Inflammatory macrophage (primary cell): ENCODE data around the gene RDX.
"Not testable (repeated sequence)": the region's sequence is repeated elsewhere in the genome, so short reads cannot be mapped to it uniquely, and the experiment has no call there.

Experiments used
- DNase-seq, 2 donors: peaks; one replicate each; pipeline ENCODE4 v3.0.0-alpha.2; 2020 to 2022

RDX gene

DNA sequence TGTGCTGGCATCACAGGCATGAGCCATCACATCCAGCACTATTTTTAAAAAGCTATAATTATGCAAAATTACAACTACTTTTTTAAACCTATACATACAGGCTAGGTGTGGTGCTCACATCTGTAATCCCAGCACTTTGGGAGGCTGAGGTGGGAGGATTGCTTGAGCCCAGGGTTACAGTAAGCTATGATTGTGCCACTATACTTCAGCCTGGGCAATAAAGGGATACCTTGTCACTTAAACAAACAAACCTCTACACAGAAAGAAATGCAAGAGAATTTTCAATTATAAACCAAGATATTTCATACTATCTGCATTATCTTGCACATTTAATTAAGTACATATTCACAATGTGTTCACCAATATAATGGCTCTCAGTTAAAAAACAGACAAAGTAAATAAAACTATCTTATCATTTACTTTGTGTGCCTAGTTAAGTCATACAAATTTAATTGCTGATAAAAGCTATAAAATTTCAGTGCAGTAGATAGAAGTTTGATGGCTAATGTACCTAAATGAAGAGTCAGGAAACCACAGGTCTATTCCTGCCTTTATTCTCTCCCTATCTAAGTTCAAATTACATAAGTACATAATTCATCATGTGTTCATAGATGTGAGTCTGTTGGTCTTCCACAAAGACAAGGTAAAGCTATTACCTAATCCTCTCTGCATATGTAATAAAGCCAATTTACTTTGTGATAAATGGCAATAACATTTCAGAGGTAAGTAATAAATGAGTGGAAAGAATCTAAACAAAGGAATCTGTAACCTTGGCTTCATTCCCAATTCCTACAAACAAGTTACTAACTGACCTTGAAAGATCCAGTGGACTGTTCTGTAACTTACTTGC, 9.0 kb upstream of the RDX start:
- DNase-seq = no peak

DNA sequence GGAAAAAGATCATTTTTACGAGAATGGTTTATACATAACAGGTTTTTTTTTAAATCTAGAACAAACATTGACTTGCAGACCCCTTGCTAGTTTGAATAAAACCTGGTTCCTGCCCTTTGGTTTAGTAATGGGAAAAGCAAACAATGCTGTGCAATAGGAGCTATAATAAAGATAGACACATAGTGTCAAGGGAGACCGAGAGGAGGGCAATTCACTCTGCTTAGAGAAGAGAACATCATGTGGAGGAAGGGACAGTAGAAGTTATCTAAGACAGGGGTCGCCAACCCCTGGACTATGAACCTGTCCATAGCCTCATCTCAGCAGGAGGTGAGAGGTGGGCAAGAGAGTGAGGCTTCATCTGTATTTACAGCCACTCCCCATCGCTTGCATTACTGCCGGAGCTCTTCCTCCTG, 7.0 kb upstream of the RDX start:
- no peak for DNase-seq

DNA sequence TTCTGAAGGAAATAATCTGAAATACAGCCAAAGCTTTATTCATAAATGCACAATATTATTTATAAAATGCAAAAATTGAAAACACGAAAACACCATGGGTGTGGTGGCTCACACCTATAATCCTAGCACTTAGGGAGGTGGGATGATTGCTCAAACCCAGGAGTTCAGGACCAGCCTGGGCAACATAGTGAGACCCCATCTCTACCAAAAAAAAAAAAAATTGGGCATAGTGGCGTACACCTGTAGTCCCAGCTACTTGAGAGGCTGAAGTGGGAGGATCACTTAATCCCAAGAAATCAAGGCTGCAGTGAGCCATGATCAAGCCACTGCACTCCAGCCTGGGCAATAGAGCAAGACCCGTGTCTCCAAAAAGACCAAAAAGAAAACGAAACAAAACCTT, 5.2 kb upstream of the RDX start:
- DNase-seq = no peak

DNA sequence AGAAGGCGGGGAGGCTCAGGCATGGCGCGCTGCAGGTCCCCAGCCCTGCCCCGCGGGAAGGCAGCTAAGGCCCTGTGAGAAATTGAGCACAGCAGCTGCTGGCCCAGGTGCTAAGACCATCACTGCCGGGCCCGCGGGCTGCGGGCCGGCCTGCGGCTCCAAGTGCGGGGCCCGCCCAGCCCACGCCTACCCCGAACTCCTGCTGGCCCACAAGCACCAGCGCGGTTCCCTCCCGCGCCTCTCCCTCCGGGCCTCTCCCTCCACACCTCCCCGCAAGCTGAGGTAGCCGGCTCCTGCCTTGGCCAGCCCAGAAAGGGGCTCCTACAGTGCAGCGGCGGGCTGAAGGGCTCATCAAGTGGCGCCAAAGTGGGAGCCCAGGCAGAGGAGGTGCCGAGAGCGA, 4.6 kb upstream of the RDX start:
- no peak for DNase-seq

DNA sequence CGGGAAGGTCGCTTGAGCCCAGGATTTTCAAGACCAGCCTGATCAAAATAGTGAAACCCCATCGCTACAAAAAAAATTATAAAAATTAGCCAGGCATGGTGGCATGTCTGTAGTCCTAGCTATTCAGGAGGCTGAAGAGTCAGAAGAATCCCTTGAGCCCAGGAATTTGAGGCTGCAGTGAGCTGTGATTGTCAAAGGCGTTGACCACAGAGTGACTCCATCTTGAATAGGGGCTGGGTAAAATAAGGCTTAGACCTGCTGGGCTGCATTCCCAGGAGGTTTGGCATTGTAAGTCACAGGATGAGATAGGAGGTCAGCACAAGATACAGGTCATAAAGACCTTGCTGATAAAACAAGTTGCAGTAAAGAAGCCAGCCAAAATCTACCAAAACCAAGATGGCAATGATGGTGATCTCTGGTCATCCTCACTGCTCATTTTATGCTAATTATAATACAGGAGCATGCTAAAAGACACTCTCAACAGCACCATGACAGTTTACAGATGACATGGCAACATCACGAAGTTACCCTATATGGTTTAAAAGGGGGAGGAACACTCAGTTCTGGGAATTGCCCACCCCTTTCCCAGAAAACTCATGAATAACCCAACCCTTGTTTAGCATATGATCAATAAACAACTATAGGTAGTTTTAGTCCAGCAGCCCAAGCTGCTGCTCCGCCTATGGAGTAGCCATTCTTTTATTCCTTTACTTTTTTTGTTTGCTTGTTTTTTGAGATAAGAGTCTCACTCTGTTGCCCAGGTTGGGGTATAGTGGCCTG, 2.8 kb upstream of the RDX start:
- no peak for DNase-seq

DNA sequence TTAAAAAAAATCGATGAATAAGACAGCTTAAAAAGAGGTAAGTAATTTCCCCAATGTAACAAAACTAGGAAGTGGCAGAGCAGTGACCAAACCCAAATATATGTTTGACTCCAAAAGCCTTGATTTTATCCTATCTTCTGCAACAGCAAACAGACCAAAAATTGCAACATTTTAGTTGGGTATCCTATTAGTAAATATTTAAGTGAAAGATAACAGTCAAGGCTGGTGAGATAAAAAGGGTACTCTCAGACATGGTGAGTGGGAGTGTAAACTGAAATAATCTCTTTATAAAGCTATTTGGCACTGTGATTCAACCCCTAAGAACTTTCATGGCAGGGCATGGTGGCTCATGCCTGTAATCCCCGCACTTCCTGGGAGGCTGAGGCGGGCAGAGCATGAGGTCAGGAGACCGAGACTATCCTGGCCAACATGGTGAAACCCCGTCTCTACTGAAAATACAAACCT, 1.9 kb upstream of the RDX start:
- no peak for DNase-seq

DNA sequence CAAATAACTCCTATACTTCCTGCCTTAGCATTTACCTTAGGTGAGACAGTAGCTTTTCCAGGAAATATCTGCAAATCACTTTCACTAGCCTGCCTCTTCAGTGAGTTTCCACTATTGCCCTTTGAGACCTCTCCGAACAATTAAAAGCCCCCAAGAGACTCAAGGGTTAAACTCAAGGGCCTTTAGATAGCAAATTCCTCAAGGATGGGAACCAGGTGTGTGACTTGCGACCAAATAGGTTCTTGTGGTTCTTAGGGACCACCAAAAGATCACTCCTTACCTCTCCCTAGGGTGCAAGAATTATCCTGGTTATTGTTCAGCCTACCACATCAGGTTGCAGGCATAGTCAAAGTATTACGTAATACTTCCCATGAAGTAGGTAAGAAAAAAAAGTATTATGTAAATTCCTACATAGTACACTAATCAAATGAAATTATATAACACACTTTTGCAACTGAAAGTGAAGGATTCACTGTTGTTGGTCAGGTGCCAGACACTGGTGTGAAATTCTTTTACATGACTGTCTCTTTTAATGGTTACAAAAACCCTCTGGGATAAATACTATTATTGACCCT, 1.4 kb upstream of the RDX start:
- DNase-seq = no peak

DNA sequence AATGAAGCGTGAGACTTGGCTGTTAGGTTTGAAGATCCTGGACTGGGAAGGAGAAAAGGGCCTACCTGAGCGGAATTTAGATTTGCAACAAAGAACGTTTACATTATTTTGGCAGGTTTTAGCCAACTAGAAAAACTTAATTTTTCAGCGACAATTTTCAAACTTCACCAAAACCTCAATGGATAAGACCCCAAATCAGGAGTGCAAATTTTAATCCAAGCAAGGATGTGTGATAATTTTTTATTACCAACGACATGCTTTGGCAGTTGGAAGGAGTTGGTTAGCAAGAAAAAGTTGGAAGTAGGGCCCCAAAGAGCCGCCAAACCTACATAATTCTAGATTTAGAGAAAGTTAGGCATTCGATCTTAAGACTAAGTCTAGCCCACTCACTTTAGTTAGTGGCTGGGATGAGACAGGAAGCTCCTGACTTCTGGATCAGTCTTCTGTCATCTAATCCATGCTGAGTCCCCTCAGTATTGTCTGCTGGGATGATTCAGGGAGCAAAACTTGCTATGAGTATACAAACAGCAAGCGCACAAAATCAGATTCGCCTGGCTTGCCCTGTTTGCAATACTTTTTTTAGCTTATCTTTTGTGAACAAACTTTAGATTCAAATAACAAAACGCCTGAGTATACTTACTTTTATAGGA, 787 bp upstream of the RDX start:
- DNase-seq = no peak

DNA sequence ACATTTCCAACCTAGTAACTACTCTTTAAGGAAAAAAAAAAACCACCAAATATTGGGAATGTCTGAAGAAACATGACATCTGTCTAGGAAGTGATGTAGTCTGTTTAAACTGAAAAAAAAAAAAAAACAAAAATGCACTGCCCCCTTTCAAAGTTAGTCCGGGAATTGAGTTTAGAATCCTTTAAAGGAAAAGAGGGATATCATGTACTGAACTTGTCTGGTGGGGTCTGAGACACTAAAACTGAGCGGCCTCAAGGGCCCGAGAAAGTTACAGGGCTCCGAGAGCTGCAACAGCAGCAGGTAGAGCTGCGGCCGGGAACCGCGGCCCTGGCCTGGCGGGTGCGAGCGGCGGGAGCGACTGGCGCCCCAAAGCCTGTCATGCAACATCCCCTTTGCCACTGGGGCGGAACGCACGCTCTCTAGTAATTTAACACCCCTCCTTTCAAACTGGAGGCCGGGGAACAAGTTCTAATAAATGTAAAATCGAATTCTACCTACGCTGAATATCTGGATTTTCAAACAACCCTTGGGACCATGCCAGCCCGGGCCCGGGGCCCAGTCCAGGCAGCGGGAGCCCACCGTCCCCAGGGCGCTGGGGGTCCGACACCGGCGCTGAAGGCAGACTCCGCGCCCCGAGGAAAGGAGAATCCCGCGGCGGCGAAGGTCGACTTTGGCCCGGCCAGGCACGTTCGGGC, 736 bp downstream of the RDX start:
- DNase-seq = peak; percentile 54 to 65

DNA sequence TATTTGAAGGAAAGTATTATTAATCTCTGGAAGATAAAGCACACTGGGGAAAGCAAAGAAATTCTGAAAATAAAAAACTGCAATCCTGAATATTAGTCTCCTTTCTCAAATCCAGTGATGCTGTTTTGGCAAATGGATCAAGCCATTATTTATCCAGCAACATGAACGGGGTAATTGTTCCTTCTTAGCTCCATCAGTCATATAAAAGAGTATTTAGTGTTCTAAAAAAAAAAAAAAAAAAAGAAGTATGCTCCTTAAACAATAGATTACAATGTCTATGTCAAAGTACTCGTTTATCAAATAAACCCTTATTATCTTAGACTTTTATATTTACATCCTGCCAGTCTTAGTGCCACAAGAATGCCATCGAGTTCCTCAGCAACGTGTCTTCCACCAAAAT, 1.3 kb downstream of the RDX start:
- no peak for DNase-seq

DNA sequence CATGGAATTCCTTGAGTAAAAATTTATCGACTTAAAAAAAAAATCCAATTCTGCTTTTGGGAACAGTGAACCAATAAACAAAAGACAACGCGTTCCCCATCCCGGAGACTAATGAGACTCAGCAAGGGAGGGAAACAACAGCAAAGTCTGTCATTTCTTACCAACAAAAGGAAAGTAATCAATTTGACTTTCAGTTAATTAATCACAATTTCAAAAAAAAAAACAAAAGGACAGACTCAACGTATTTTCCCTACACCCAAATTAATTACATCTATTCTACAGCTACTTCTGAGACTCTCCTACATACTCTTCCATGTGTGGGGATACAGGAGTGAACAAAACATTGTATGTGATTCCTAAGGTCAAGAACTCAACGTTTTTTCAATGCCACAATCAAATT, 1.9 kb downstream of the RDX start:
- no peak for DNase-seq

DNA sequence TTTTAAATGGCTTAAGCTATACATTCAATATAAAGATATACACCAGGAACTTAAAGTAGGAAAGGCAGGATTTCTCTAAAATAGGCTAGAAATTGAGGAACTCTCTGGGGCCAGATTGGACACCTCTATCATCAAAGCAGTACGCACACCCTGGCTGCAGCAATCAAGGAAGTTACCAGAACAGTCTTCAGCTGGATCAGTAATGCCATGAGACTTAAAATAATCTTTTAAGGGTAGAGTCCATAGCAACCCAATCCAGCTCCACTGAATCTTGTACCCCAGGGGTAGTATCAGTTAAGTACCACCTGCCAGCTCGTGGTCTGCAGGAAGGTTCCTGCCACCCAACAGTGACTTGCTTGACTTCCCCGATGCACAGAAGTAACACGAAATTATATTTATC, 3.0 kb downstream of the RDX start:
- DNase-seq = peak; percentile 32 to 42

DNA sequence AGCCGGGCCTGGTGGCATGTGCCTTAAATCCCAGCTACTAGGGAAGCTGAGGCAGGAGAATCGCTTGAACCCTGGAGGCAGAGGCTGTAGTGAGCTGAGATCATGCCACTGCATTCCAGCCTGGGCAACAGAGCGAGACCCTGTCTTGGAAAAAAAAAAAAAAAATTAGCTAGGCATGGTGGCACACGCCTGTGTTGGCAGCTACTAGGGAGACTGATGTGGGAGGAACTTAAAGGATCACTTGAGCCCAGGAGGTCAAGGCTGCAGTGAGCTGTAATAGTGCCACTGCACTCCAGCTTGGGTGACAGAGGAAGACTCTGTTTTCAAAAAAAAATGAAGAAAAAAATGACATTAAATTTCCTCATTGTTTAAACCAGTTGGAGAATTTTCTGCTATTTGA, 4.3 kb downstream of the RDX start:
- DNase-seq = not testable (repeated sequence)

DNA sequence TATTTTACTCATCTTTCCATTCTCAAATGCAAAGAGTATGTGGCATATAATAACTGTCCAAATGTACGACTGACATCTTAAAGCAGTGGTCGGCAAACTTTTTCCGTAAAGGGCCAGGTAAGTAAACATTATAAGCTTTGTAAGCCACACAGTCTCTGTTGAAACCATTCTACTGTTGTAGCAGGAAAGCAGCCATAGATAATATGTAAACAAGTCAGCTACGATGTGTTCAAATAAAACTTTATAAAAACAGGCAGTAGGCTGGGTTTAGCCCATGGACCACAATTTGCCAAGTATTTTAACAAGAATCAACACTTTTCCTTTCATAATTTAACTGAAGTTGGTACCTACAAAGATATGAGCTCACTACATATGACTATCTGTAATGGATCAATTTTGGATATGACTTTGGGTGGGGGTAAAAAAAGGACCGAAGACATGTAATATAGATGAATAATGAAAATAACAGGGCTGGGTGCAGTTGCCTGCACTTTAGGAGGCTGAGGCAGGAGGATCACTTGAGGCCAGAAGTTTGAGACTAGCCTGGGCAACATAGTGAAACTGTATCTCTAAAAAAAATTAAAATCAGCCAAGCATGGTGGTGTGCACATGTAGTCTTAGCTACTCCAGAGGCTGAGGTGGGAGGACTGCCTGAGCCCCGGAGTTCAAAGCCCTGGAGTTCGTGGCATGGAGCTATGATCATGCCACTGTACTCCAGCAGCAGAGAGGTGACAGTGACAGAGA, 5.7 kb downstream of the RDX start:
- no peak for DNase-seq

DNA sequence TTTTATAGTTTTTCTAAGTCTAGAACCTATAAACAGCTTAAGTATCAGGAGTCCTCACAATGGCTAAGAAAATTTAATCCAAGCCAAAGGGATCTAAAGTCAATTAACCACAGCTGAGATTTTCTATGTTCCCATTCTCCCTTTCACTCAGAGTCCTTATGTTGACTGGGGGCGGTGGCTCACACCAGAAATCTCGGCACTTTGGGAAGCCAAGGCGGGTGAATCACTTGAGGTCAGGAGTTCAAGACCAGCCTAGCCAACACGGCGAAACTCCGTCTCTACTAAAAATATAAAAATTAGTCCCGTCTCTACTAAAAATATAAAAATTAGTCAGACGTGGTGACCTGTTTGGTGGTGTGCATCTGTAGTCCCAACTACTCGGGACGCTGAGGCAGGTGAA, 6.9 kb downstream of the RDX start:
- DNase-seq = no peak

DNA sequence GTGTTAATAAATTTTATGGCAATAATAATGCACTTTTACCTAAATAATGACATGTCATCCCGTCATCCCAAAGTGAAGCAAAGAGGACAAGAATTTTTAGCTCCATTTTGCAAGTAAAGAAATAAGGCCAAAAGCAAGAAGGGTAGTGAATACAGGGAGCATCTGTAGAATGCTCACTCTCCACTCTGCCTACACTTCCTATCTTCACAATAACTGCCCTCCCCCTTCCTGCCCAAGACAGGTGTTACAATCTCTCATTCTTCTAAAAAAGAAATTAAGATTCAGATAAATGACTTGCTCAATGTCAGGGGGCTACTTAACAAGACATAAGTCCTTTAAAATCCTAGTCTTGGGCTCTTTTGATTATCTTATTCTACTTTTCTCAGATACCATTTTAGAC, 8.9 kb downstream of the RDX start:
- DNase-seq = no peak

DNA sequence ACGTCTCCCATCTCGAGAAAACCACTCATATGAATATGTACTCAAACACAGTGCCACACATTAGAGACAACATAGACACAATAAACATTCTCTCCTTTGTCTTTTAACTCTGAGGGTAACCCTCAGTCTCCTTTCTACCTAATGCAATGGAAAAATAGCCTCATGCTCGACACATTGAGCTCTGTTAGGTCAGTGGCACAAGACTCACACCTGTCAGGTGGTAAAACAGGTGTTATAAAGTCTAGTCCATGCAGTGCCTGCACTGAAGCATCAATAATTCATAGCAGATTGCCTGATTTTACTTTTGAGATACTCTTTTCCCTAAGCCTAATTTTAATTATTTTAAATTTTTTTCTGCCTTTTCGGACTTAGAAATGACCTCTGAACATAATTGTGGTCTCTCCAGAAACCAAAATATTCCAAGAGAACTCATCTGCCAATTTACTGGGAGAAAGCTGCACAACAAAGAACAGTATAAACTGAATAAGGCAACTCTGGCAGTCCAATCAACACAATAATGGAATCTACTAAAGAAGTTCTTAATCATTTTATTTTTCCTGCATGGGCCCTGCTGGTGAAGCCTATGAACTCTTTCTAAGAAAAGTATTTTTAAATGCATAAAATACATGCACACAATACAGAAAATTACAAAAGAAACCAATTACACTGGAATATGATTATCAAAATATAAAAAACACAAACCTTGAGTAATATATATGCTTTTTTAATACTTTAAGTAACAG, 9.9 kb downstream of the RDX start:
- no peak for DNase-seq

DNA sequence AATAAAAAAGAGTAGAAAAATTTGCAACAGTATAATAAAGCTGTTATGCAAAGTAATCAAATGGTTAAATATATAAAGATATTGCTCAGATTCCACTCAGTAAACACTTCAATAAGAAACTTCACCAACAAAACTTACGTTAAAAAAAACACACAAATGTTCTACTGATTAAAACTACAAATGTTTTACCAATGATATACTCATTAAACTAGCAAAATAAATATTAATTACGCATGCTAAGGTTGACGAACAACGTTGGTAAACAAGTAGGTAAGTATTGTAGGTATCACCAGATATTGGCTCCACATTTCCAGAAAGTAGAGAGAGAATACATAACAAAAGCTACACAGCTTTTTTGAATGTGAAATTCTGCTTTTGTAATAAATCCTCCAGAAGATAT, 12.6 kb downstream of the RDX start:
- no peak for DNase-seq

DNA sequence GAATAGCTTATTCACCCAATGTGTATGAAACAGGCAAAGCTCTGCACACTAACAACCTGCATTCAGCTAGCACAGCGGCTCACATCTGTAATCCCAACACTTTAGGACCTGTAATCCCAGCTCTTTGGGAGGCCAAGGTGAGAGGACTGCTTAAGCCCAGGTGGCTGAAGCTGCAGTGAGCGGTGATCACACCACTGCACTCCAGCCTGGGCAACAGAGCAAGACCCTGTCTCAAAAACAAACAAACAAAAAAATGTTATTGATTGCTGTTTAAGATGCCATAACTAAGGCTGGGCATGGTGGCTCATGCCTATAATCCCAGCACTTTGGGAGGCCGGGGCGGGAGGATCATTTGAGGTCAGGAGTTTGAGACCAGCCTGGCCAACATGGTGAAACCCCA, 15.8 kb downstream of the RDX start:
- DNase-seq = not testable (repeated sequence)

DNA sequence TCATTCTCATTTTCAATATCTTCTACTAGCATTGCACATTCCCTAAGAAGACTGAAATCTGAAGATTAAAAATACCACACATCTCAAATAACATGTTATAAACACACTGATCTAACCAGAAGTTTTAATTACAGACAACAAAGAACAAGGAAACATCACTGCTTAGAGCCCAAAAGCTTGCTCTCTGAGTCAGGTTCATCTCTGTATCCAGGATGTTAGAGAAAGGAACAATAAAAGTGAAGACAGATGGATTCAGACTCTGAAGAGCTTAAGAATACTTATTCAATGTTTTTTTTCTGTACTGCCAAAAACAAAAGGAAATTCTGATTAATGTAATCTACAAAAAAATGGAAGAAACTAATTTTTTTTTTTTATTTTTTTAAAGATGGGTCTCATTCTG, 16.5 kb downstream of the RDX start:
- DNase-seq = no peak

DNA sequence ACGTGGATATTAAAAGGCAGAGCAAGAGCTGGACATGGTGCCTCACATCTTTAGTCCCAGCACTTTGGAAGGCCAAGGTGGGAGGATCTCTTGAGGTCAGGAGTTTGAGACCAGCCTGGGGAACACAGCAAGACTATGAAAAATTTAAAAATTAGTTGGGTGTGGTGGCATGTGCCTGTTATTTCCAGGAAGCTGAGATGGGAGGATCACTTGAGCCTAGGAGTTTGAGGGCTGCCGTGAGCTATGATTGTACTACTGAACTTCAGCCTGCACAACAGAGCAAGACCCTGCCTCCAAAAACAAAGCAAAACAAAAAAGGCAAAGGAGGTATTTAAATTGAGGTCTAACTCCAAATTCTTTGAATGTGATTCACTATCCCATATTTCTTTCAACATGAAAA, 23.5 kb downstream of the RDX start:
- no peak for DNase-seq
